ENCODE data around the gene SUPT6H.

SUPT6H gene

DNA sequence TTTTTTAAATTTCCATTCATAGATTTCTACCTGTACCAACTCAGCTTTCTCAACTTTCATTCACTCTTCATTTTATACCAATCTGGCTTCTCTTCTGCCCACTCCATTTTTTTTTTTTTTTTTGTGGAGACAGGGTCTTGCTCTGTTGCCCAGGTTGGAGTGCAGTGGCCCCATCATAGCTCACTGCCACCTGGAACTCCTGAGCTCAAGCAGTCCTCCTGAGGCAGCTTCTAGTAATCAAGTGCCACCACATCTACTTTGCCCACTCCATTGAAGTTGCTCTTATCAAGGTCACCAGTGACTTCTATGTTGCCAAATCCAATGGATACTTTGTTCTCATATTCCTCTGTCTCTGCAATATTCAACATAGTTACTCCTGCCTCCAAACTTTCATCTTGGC lies 1.7 kb downstream of the SUPT6H start:
- Histone ChIP-seq H3K14ac (ENCODE audit: low read length in 2 of 2) (no peak overlapping the region), H3K23ac (ENCODE audit: low read length in 2 of 2) (no peak overlapping the region), H3K4ac (ENCODE audit: low read depth in 1 of 2, low read length in 2 of 2) (no peak overlapping the region), H3K4me1 (ENCODE audit: control insufficient read depth, insufficient read depth, low read depth, low read length) (peaks cover 5% of the 10 kb centered on the region), H2AFZ (ENCODE audit: low read depth, low read length) (no peak overlapping the region), H4K8ac (ENCODE audit: low read length) (no peak overlapping the region), H2AK5ac (ENCODE audit: low read length, severe bottlenecking) (no peak overlapping the region), H3K27ac (ENCODE audit: low read length, poor library complexity, severe bottlenecking) (no peak overlapping the region), H3K9me3 (ENCODE audit: control insufficient read depth, low read length) (no peaks in the 10 kb centered on the region), H3K79me1 (replicated peaks; ENCODE audit: low read length, poor library complexity, severe bottlenecking) (no peaks in the 10 kb centered on the region), H3K36me3 (ENCODE audit: control insufficient read depth in 1 of 2, insufficient read depth in 2 of 2, low read depth in 1 of 2, low read length in 2 of 2) (peaks cover 26 to 39% of the 10 kb centered on the region in 2 experiments), H2BK15ac (ENCODE audit: low read depth, poor library complexity, severe bottlenecking) (no peak overlapping the region), H3K4me2 (ENCODE audit: low read length, poor library complexity, severe bottlenecking) (peak overlapping the region; percentile 29), H3K27me3 (ENCODE audit: control insufficient read depth in 1 of 2, insufficient read depth in 1 of 2, low read length in 2 of 2) (no peaks in the 10 kb centered on the region), H3K9ac (ENCODE audit: low read length) (peak overlapping the region; percentile 98), H3K18ac (ENCODE audit: low read depth in 1 of 2, low read length in 2 of 2) (no peak overlapping the region), H3K4me3 (ENCODE audit: insufficient read depth in 1 of 2, low read depth in 1 of 2, low read length in 2 of 2) (peak overlapping the region in 1 of 2 experiments; percentile 95), H2BK120ac (ENCODE audit: low read depth, low read length) (no peak overlapping the region), H2BK5ac (ENCODE audit: low read depth, low read length, poor library complexity, severe bottlenecking) (no peak overlapping the region), H4K91ac (ENCODE audit: low read length) (no peak overlapping the region), H2BK12ac (ENCODE audit: low read length in 2 of 2) (no peak overlapping the region)
- no peak for DNase-seq

DNA sequence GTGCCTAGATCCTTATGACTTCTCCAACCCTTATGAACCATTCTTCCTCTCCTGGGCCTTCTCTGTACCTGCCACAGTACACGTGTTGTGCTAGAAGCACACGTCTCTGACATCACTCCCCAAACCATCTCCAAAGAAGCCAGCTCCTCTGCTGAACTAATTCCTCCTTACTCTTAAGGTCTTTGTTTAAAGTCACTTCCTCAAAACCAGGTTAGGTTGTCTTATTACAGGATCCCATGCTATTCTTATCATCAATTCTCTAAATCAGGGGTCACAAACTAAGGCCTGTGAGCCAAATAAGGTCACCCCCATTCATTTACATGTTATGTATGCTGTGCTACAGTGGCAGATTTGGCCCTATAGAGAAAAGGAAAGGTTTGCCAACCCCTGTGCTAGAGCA lies 4.0 kb downstream of the SUPT6H start:
- no peak overlapping the region for H4K8ac ChIP-seq (ENCODE audit: low read length)
- no peak overlapping the region for H2BK120ac ChIP-seq (ENCODE audit: low read depth, low read length)
- no peak overlapping the region for H3K9ac ChIP-seq (ENCODE audit: low read length)
- H3K27ac ChIP-seq (ENCODE audit: low read length, poor library complexity, severe bottlenecking): no peak overlapping the region
- DNase-seq: no peak
- no peak overlapping the region for H2AFZ ChIP-seq (ENCODE audit: low read depth, low read length)
- WGBS: 85% methylated on average over 2 of the region's 2 CpGs
- no peak overlapping the region for H3K23ac ChIP-seq (ENCODE audit: low read length in 2 of 2)
- H3K18ac ChIP-seq (ENCODE audit: low read depth in 1 of 2, low read length in 2 of 2): no peak overlapping the region
- no peaks in the 10 kb centered on the region for H3K27me3 ChIP-seq (ENCODE audit: control insufficient read depth in 1 of 2, insufficient read depth in 1 of 2, low read length in 2 of 2)
- H3K14ac ChIP-seq (ENCODE audit: low read length in 2 of 2): no peak overlapping the region
- H3K4me1 ChIP-seq (ENCODE audit: control insufficient read depth, insufficient read depth, low read depth, low read length): peaks cover 3% of the 10 kb centered on the region
- H3K79me1 ChIP-seq (replicated peaks; ENCODE audit: low read length, poor library complexity, severe bottlenecking): peaks cover under 1% of the 10 kb centered on the region
- no peak overlapping the region for H4K91ac ChIP-seq (ENCODE audit: low read length)
- no peak overlapping the region for H2BK12ac ChIP-seq (ENCODE audit: low read length in 2 of 2)
- H2BK5ac ChIP-seq (ENCODE audit: low read depth, low read length, poor library complexity, severe bottlenecking): no peak overlapping the region
- no peak overlapping the region for H3K4ac ChIP-seq (ENCODE audit: low read depth in 1 of 2, low read length in 2 of 2)
- no peaks in the 10 kb centered on the region for H3K9me3 ChIP-seq (ENCODE audit: control insufficient read depth, low read length)
- H2BK15ac ChIP-seq (ENCODE audit: low read depth, poor library complexity, severe bottlenecking): no peak overlapping the region
- no peak overlapping the region for H3K4me2 ChIP-seq (ENCODE audit: low read length, poor library complexity, severe bottlenecking)
- H2AK5ac ChIP-seq (ENCODE audit: low read length, severe bottlenecking): no peak overlapping the region
- no peak overlapping the region for H3K4me3 ChIP-seq (ENCODE audit: insufficient read depth in 1 of 2, low read depth in 1 of 2, low read length in 2 of 2)
- H3K36me3 ChIP-seq (ENCODE audit: control insufficient read depth in 1 of 2, insufficient read depth in 2 of 2, low read depth in 1 of 2, low read length in 2 of 2): peaks cover 19 to 60% of the 10 kb centered on the region in 2 experiments

- no peak for DNase-seq
- H4K8ac ChIP-seq (ENCODE audit: low read length): no peak overlapping the region
- H4K91ac ChIP-seq (ENCODE audit: low read length): no peak overlapping the region
- no peak overlapping the region for H2BK120ac ChIP-seq (ENCODE audit: low read depth, low read length)
- H3K27ac ChIP-seq (ENCODE audit: low read length, poor library complexity, severe bottlenecking): no peak overlapping the region
- H2AK5ac ChIP-seq (ENCODE audit: low read length, severe bottlenecking): no peak overlapping the region
- H3K9me3 ChIP-seq (ENCODE audit: control insufficient read depth, low read length): no peaks in the 10 kb centered on the region
- no peak overlapping the region for H2BK15ac ChIP-seq (ENCODE audit: low read depth, poor library complexity, severe bottlenecking)
- H3K14ac ChIP-seq (ENCODE audit: low read length in 2 of 2): no peak overlapping the region
- 88% methylated on average over 1 of the region's 1 CpG for WGBS
- peaks cover 3% of the 10 kb centered on the region for H3K4me1 ChIP-seq (ENCODE audit: control insufficient read depth, insufficient read depth, low read depth, low read length)
- peaks cover 6% of the 10 kb centered on the region for H3K79me1 ChIP-seq (replicated peaks; ENCODE audit: low read length, poor library complexity, severe bottlenecking)
- H2BK5ac ChIP-seq (ENCODE audit: low read depth, low read length, poor library complexity, severe bottlenecking): no peak overlapping the region
- no peak overlapping the region for H3K18ac ChIP-seq (ENCODE audit: low read depth in 1 of 2, low read length in 2 of 2)
- H2BK12ac ChIP-seq (ENCODE audit: low read length in 2 of 2): no peak overlapping the region
- H3K27me3 ChIP-seq (ENCODE audit: control insufficient read depth in 1 of 2, insufficient read depth in 1 of 2, low read length in 2 of 2): no peaks in the 10 kb centered on the region
- no peak overlapping the region for H3K9ac ChIP-seq (ENCODE audit: low read length)
- H3K36me3 ChIP-seq (ENCODE audit: control insufficient read depth in 1 of 2, insufficient read depth in 2 of 2, low read depth in 1 of 2, low read length in 2 of 2): peaks cover 26 to 77% of the 10 kb centered on the region in 2 experiments
- H3K23ac ChIP-seq (ENCODE audit: low read length in 2 of 2): no peak overlapping the region
- H3K4me3 ChIP-seq (ENCODE audit: insufficient read depth in 1 of 2, low read depth in 1 of 2, low read length in 2 of 2): no peak overlapping the region
- H3K4ac ChIP-seq (ENCODE audit: low read depth in 1 of 2, low read length in 2 of 2): no peak overlapping the region
- H3K4me2 ChIP-seq (ENCODE audit: low read length, poor library complexity, severe bottlenecking): no peak overlapping the region
- H2AFZ ChIP-seq (ENCODE audit: low read depth, low read length): no peak overlapping the region
Measured at GRCh38 chr17:28667870-28668269, 5.9 kb downstream of the SUPT6H start.

- H2BK120ac ChIP-seq (ENCODE audit: low read depth, low read length): no peak overlapping the region
- H3K79me1 ChIP-seq (replicated peaks; ENCODE audit: low read length, poor library complexity, severe bottlenecking): peaks cover 18% of the 10 kb centered on the region
- H2BK15ac ChIP-seq (ENCODE audit: low read depth, poor library complexity, severe bottlenecking): no peak overlapping the region
- H4K8ac ChIP-seq (ENCODE audit: low read length): no peak overlapping the region
- 100% methylated on average over 1 of the region's 1 CpG for WGBS
- H3K36me3 ChIP-seq (ENCODE audit: control insufficient read depth in 1 of 2, insufficient read depth in 2 of 2, low read depth in 1 of 2, low read length in 2 of 2): peaks cover 41 to 91% of the 10 kb centered on the region in 2 experiments
- no peak for DNase-seq
- H3K4me3 ChIP-seq (ENCODE audit: insufficient read depth in 1 of 2, low read depth in 1 of 2, low read length in 2 of 2): no peak overlapping the region
- H2BK5ac ChIP-seq (ENCODE audit: low read depth, low read length, poor library complexity, severe bottlenecking): no peak overlapping the region
- H3K4me1 ChIP-seq (ENCODE audit: control insufficient read depth, insufficient read depth, low read depth, low read length): no peaks in the 10 kb centered on the region
- H3K4ac ChIP-seq (ENCODE audit: low read depth in 1 of 2, low read length in 2 of 2): no peak overlapping the region
- no peak overlapping the region for H2AFZ ChIP-seq (ENCODE audit: low read depth, low read length)
- H2BK12ac ChIP-seq (ENCODE audit: low read length in 2 of 2): no peak overlapping the region
- no peak overlapping the region for H3K14ac ChIP-seq (ENCODE audit: low read length in 2 of 2)
- H3K4me2 ChIP-seq (ENCODE audit: low read length, poor library complexity, severe bottlenecking): no peak overlapping the region
- H3K27ac ChIP-seq (ENCODE audit: low read length, poor library complexity, severe bottlenecking): no peak overlapping the region
- H3K9me3 ChIP-seq (ENCODE audit: control insufficient read depth, low read length): no peaks in the 10 kb centered on the region
- H2AK5ac ChIP-seq (ENCODE audit: low read length, severe bottlenecking): no peak overlapping the region
- no peaks in the 10 kb centered on the region for H3K27me3 ChIP-seq (ENCODE audit: control insufficient read depth in 1 of 2, insufficient read depth in 1 of 2, low read length in 2 of 2)
- H3K18ac ChIP-seq (ENCODE audit: low read depth in 1 of 2, low read length in 2 of 2): no peak overlapping the region
- no peak overlapping the region for H3K9ac ChIP-seq (ENCODE audit: low read length)
- no peak overlapping the region for H3K23ac ChIP-seq (ENCODE audit: low read length in 2 of 2)
- H4K91ac ChIP-seq (ENCODE audit: low read length): no peak overlapping the region
Measured at GRCh38 chr17:28669918-28670317, 7.9 kb downstream of the SUPT6H start.
